Right hindlimb (tissue), 1 donor: ENCODE results near the gene GADD45B.
"Not testable (repeated sequence)": the region's sequence is repeated elsewhere in the genome, so short reads cannot be mapped to it uniquely, and the experiment has no call there.

Source experiments
- DNase-seq: peaks from one replicate; pipeline ENCODE4 v3.0.0-alpha.2; 2018

Gene GADD45B

DNA sequence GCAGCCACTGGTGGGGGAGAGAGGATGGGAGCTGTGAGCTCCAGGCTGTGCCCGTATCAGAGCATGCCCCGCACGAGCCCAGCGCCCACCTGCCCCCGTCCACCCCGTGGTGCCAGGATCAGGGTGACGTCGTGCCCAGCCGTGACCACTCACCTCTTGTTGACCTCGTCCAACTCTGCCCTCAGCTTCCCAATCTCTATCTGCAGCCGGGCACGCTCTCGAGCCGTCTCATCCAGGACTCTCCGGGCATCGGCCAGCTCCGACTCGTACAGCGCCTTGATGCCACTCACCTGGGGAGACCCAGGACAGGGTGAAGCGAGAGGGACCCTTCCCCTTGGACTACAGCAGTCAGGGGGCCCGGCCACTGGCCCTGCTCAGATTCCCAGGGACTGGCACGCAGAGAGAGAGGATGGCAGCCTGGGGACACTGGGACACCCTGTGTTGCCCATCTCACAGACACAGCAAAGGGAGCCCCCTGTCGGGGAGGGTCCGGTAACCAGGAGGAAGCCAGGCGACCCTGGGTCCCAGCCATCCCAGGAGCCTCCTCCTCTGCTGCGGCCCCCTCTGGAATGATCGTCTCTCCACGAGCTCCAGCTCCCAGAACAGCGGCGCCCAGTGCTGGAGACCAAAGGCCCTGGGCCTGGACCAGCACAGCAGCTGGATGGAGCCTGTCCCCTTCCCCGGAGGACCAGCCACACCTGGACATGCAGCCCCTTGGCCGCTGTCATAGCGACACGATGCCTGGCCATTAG, 31.5 kb upstream of the GADD45B start:
- DNase-seq: no peak

DNA sequence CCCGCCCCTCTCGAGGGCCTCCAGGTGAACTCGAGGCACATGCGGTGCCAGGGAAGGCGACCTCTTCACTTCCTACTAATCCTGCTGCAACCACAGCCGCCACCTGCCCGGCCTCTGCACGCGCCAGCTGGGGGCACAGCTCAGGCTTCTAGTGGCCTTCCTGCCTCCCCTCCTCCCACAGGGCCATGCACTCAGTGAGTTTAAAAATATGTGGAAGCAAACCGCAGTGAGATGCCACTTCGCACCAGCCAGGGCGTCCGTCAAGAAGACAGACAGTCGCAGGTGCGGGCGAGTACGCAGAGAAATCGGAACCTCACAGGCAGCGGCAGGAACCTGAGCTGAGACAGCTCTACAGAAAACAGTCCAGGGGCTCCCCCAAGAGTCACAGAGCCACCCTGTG, 29.5 kb upstream of the GADD45B start:
- DNase-seq: peak; percentile 85

DNA sequence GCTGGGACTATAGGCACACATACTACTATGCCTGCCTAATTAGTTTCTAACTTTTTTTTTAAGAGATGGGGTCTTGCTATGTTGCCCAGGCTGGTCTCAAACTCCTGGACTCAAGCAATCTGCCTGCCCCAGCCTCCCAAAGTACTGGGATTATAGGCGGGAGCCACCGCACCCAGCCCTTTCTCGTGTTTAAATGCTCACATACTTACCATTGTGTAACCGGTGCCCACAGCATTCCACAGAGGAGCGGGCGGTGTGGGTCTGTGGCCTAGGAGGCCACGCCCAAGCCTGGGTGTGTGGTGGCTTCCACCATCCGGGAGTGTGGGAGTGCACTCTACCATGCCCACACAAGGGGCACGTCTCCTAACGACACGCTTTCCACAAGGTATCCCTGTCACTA, 26.9 kb upstream of the GADD45B start:
- no peak for DNase-seq

DNA sequence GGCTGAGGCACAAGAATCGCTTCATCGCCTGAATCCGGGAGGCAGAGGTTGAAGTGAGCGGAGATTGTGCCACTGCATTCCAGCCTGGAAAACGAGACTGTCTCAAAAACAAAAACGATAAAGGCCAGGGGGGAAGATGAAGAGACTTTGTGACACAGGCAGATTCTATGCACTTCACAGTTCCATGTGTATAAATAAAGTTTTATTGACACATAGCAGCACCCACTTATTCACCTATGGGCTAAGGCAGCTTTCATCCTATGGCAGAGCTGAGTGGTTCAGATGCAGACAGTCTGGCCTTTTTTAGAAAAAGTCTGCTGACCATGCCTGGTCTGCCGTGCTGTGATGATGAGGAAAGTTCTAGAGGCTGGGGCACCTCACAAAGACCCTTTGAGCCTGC, 24.8 kb upstream of the GADD45B start:
- no peak for DNase-seq

DNA sequence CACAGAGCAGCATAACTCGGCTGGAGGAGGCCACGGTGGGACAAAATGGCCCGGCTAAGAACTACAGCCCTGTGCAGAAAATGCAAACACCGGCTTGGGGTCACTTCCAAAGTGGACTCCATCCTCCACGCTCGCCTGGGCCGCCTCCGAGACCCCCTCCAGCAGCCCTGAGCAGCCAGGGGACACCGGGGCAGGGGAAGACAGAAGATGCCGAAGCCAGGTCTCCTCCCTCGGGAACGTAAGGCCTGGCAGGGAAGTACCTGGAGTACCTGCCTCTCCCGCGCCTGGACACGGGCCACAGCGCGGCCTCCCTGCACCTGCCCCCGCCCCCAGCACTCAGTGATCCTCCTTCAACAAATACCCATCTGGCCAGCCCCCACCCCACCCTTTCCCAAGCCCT, 24.2 kb upstream of the GADD45B start:
- no peak for DNase-seq

DNA sequence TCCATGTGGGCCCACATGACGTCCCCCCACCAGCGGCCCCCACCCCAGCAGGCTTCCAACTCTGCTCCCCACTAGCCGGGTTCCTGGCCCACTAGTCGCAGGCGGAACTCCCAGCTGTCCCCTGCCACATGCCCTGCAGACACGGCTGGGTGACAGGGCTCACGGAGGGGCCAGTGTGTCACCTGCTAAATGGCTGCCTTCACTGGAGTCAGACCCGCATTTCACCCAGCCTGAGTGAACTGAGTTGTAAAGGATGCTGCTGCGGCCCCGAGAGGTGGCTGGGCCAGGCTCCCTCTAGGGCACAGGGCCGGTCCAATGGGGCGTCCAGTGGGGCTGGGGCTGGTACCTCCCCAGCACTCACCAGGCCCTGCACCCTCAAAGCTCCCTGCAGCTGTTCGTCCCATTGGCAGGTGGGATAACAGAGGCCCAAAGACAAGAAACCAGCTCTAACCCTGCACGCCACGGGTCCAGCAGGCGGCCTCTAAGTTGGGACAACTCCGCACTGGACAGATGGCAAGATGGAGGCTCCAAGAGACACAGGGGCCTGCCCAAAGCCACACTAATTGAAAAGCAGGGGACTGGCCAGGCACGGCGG, 22.4 kb upstream of the GADD45B start:
- DNase-seq: no peak

DNA sequence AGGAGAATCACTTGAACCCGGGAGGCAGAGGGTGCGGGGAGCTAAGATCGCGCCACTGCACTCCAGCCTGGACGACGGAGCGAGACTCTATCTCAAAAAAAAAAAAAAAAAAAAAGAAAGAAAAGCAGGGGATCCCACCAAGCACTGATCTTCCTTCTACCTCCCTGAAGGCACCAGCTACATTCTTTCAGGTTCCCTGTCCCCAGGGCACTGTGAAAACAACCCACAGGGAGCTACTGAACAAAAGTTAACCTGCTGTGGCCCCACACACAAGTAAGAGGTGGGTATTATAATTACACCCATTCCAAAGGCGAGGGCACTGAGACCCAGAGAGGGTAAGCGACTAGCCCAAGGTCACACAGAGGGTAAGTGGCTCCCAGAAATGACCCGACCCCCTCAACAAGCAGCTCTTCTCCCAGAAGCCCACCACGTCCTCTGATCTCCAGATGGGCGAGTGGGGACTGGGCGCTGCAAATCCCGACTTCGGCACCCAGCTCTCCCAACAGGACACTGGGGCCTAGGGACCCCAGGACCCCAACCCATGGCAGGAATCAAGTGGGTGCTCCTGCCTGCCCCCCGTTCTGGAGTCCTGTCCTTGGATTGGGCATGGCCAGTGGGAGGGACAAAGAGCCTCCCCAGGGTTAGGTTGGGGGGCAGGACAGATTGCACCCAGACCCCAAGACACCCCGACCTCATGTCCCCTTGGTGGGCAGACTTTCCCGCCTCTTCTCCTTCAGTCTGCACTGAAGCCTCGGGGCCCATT, 21.5 kb upstream of the GADD45B start:
- no peak for DNase-seq

DNA sequence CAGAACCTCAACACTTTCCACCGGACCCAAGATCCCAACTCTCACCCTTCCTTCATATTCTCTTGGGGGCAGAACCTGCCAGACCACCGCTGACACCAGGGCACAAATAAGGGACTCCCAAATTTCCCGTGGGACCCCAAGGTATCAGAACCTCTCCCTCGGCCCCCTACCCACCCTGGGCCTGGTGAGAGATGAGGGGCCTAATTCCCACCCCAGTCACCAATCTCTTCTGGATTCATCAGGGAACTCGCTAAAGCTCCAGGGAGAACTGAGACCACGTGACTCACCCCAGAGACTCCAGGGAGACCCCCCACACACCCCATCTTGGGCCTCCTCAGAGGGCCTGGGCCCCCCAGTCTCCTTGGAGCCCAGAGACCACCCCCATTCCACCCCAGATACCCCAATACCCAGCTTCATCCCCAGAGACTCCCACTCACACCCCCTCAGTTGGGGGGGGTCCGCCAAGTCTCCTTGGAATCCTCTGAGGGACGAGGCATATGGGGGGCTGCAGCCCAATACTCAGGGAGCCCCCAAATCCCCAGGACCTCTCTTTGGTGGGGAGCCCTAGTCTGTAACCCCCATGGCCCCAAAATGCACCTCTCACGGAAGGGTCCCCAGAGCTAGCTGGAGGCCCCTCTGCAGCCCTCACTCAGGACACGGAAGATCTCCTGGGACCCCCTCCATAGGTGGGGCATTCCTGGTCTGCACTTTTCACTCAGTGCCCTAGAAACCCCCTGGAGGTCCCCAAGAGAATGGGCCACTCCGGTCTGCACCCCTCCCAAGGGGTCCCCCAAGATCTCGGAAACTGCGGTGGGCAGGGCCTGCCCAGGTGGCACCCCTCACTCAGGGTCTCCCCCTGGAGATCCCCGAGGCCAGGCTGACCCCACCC, 20.7 kb upstream of the GADD45B start:
- no peak for DNase-seq

DNA sequence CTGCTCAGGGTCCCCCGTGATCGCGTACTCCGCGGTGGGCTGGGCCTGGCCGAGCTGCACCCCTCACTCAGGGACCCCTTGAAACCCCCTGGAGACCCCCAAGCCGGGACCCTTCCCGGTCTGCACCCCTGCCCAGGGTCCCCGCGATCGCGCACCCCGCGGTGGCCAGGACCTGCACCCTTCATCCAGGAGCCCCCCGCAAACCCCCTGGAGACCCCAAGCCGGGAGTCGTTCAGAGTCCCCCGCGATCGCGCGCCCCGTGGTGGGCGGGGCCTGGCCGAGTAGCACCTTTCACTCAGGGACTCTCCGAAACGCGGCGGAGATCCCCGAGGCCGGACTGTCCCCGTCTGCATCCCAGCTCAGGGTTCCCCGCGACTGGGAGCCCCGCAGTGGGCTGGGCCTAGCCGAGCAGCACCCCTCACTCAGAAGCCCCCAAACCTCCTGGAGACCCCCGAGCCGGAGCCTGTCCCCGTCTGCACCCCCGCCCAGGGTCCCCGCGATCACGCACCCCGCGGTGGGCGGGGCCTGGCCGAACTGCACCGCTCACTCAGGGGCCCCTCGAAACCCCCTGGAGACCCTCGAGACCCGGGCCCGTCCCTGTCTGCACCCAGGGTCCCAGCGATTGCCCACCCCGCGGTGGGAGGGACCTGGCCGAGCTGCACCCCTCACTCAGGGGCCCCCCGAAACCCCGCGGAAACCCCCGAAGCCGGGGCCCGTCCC, 19.9 kb upstream of the GADD45B start:
- DNase-seq: no peak

DNA sequence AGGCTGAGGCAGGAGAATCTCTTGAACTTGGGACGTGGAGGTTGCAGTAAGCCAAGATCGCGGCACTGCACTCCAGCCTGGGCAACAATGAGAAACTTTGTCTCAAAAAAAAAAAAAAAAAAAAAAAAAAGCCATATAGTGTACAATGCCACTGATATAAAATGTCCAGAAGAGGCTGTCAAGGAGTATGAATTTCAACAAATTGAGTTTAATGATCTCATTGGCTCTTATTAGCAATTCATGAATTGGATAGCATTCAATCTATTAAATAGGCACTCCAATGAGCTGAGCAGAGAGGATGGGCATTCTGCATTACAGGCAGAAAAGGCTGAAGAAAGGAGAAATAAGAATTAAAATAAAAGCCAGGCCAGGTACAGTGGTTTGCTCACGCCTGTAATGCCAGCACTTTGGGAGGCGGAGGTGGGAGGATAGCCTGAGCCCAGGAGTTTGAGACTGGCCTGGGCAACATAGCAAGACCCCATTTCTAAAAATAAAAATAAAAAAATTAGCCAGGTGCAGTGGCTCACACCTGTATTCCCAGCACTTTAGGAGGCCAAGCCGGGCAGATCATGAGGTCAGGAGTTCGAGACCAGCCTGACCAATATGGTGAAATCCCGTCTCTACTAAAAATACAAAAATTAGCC, 18.4 kb upstream of the GADD45B start:
- DNase-seq: no peak

DNA sequence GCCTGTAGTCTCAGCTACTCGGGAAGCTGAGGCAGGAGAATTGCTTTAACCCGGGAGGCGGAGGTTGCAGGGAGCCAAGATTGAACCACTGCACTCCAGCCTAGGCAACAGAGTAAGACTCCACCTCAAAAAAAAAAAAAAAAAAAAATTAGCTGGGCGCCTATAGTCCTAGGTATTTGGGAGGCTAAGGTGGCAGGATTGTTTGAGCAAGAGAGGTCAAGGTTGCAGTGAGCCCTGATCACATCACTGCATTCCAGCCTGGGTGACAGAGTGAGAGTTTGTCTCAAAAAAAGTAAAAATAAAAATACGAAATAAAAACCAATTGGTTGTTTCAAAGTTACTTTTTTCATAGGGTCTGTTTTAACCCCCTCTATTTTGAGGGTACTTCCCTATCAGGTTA, 17.9 kb upstream of the GADD45B start:
- no peak for DNase-seq

DNA sequence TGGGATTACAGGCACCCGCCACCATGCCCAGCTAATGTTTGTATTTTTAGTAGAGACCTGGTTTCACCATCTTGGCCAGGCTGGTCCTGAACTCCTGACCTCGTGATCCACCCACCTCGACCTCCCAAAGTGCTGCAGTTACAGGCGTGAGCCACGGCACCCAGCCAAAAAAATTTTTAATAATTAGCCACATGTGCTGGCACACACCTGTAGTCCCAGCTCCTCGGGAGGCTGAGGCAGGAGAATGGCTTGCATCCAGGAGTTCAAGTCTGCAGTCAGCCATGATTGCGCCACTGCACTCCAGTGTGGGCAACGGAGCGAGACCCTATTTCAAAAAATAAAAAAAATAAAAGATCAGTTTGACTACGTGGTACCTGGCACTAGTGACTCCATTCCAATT, 17.2 kb upstream of the GADD45B start:
- not testable (repeated sequence) for DNase-seq

DNA sequence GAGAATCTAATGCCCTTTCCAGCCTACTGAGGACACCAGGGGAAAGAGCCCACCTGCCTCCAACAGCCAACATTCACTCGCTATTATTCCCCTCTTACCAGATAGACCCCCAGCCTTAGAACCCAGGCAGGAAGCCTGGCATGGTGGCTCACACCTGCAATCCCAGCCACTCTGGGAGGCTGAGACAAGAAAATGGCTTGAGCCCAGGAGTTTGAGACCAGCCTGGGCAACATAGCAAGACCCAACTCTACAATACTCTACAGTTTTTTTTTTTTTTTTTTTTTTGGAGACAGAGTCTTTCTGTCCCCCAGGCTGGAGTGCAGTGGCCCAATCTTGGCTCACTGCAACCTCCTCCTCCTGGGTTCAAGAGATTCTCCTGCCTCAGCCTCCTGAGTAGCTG, 15.7 kb upstream of the GADD45B start:
- no peak for DNase-seq

DNA sequence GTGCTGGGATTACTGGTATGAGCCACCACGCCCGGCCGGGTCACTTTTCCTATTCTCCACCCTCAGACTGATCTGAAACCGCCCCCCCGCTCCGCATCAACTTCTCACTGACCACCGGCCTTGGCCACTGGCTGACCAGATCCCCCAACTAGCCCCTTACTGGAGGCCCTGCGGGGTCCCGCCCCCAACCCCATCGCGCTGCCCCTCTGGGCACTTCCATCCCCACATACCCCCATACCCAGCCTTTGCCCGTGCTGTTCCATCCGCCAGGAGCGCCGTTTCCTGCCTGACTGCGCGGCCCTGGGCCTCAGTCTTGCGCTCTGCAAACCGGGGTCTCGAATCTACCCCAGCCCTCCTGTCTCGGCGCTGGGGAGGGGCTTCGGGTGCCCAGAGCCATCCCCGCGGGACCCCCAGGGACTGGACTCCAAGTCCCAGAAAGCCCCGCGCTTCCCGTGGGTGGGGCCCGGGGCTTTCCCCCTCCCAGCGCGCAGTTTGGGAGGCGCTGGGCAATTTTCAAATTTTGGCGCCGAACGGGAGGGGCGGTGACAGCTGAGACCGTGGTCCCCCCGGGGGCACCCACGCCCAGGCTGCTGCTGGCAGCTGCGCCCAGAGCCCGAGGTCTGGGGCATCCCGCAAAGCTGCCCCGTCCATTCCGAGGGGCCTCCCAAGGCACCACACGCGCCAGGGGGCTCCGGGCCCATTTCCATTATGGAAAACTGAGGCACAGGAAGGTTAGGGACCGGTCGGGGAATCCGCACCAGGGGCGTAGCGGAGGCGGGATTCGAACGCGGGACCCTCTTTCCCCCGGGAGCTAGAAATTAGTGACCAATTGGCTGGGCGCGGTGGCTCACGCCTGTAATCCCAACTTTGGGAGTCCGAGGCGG, 13.9 kb upstream of the GADD45B start:
- peak; percentile 85 for DNase-seq

DNA sequence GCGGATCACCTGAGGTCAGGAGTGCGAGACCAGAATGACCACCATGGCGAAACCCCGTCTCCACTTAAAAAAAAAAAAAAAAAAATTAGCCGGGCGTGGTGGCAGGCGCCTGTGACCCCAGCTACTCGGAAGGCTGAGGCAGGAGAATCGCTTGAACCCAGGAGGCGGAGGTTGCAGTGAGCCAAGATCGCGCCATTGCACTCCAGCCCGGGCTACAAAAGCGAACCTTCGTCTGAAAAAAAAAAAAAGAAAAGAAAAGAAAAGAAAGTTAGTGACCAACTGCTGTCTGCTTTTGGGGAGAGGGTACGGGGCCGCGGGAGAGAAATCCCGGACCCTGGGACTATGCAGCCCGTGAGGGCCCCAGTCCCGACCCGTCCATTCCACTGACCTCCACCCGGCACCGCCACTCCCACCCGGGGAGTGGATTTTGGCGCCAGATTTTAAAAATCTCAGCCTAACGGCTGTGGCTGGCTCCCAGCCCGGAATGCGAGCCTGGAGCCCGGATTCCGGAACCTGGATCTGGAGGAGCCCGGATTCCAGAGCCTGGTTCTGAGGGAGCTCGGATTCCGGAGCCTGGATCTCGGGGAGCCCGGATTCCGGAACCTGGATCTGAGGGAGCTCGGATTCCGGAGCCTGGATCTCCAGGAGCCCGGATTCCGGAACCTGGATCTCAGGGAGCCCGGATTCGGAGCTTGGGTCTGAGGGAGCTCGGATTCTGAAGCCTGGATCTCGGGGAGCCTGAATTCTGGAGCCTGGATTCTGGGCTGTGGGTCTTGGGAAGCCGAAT, 13.1 kb upstream of the GADD45B start:
- DNase-seq: peak; percentile 95

DNA sequence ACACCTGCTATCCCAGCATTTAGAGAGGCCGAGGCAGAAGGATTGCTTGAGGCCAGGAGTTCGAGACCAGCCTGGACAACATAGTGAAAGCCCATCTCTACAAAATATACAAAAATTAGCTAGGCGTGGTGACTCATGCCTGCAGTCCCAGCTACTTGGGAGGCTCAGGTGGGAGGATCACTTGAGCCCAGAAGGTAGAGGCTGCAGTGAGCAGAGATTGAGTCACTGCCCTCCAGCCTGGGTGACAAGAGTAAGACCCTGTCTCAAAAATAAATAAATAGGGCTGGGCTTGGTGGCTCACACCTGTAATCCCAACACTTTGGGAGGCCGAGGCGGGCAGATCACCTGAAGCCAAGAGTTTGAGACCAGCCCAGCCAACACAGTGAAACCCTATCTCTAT, 12.2 kb upstream of the GADD45B start:
- DNase-seq: not testable (repeated sequence)

DNA sequence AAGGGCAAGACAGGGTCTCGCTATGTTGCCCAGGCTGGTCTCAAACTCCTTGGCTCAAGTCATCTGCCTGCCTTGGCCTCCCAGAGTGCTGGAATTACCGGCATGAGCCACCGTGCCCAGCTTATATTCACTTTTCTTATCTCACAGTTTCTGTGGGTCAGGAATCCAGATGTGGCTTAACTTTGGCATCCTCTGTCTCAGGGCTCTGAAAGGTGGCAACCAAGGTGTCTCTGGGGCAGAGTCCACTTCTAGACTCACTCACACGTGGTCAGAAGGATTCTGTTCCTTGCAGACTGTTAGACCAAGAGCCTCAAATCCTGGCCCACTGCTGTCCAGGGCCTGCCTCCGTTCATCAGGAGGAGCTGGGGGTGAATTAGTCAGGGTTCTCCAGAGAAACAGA, 11.5 kb upstream of the GADD45B start:
- no peak for DNase-seq

DNA sequence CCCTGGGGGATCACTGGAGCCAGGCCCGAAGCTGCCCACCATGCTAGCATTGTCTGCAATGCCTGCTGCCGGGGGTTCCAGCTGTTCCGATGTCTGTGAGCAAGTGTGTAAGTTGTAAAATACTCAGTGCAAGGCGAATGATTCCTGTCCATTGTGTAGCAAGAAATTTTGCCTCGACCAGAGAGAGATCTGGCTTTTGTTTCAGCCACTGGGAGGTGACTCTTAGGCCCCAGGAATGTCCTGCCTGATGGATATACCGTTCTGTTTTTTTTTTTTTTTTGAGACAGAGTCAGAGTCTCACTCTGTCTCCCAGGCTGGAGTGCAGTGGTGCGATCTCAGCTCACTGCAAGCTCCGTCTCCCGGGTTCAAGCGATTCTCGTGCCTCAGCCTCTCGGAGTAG, 7.3 kb upstream of the GADD45B start:
- DNase-seq: no peak

DNA sequence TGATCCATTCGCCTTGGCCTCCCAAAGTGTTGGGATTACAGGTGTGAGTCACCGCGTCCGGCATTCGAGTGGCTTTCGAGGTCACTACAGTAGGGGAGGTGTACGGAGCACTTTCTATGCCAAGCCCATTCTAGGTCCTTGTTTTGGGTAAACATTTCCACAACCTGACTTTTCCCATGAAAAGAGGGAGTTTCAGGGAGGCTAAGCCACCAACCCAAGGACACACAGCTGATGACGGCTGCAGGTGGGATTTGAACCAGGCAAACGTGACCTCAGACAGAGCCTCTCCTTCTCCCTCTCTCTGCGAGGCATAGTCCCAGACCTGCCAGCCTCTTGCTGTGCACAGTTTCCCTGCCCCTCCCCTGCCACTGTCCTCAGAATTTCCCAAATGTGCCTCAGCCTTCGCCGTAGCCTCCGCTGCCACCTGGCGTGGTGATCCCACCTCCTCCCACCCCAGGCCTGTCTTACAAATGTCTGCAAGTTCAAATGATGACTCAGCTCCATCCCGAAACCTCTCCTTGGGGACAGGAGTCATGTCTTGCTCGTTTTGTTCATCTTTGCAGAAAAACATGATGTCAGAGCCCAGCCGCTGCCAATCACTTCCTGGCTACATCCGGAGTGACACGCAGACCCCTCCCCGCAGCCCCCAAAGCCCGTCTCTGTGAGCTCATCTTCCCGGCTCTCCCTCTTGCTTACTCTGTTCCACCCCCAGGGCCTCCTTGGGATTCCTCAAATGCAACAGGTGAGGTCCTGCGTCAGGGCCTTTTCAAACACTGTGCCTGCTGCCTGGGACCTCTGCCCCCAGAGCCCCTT, 6.6 kb upstream of the GADD45B start:
- peak; percentile 61 for DNase-seq
